Measurements from ENCODE around the gene MYO1E.

The MYO1E gene

DNA sequence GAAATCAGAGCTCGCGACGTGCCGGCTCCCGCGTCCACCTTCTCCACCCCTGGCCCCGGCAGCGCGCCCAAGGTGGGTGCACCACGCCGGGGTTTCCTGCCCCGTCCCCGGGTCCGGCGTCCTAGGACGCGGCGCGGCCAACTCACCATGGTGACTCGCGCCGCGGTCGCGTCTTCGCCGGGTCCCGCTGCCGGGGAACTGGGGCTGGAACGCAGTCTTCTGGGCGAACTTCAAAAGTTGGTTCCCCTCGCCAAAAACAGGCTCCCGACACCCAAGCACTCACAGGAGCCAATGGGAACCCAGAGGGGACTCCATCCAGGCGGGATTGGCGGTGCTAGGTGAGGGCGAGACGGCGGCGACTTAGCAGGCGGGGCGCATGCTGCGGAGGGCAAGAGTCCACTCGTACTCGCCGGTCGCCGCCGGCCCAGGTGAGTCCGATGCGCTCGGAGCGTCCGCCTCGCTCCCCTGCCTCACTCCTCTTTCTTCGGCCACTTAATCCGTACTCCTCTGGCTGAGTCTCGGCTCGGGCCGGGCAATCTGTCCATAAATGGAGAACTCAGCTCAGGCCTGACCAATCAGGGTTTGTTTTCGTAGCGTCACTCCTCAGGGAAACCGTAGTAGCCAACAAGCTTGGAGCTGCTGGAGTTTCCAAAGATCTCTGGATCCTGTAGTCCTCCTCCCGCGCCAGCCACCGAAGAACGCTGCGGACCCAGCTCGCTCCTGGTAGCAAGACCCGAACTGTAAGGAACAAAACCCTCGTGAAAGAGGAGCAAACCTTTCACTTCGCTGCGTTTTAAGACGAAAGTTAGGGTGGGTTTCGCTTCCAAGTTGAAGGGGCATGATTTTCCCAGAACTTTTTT is at the start of gene MYO1E:
MYO1E (minus strand) TSS at position 520 of the 860 bp plus-strand sequence; CDS start at position 149, 371 bp downstream.
- TF ChIP-seq, protein P1, sequence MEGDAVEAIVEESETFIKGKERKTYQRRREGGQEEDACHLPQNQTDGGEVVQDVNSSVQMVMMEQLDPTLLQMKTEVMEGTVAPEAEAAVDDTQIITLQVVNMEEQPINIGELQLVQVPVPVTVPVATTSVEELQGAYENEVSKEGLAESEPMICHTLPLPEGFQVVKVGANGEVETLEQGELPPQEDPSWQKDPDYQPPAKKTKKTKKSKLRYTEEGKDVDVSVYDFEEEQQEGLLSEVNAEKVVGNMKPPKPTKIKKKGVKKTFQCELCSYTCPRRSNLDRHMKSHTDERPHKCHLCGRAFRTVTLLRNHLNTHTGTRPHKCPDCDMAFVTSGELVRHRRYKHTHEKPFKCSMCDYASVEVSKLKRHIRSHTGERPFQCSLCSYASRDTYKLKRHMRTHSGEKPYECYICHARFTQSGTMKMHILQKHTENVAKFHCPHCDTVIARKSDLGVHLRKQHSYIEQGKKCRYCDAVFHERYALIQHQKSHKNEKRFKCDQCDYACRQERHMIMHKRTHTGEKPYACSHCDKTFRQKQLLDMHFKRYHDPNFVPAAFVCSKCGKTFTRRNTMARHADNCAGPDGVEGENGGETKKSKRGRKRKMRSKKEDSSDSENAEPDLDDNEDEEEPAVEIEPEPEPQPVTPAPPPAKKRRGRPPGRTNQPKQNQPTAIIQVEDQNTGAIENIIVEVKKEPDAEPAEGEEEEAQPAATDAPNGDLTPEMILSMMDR (IDR thresholded peaks at IDR 0.05; ENCODE audit: borderline replicate concordance, insufficient read depth, low read depth, low read length), result no peak
- H3K4me3 ChIP-seq (ENCODE audit: low read depth, low read length), result peak within 1 kb of the TSS; percentile 95

DNA sequence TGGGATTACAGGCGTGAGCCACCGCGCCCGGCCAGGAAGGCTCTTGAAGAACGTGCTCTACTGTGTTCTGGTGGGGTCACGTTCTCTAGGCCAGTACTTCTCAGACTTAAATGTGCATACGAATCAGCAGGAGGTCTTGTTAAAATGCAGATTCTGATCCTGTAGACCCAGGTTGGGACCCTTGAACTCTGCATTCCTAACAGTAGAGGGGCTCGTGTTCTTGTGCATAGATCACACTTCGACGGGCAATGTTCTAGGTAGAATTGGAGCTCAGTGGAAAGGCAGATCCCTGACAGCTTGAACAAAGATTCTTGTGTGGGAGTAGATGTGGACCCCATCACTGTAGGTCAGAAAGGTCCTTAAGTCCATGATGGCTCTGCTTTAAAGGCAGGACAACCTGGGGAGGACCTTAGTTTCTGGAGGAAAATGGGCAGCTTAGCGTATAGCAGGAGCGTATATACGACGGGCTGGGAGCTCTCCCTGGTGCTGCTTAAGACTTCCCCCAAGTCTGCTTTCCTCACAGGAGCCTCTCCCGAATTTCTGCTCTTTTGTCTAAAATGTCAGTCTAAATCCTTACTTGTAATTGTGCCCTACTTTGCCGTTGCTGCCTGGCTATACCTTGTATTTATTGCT is 48.4 kb upstream of the MYO1E start:
- TF ChIP-seq, protein P1 (IDR thresholded peaks at IDR 0.05; ENCODE audit: borderline replicate concordance, insufficient read depth, low read depth, low read length), result no peak
- H3K4me3 ChIP-seq (ENCODE audit: low read depth, low read length), result no peak overlapping the region

DNA sequence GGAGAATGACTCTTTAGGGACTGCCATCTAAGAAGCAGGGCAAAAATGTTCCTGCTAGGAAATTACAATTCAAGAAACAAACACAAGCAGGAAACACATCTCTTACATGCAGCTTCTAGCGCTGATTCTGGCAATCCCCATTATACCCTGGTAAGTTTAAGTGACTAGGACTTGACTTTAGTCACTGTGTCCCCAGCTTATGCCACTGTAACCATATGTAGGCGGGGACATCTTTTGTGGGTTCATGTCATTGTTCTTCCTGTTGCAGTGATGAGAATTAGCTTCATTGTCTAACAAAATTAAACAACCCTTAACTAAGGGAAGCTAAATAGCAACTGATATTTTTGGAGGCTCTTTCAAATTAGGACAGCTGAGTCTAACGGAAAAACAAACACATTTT is 47.4 kb upstream of the MYO1E start:
- H3K4me3 ChIP-seq (ENCODE audit: low read depth, low read length), result no peak overlapping the region
- TF ChIP-seq, protein P1 (IDR thresholded peaks at IDR 0.05; ENCODE audit: borderline replicate concordance, insufficient read depth, low read depth, low read length), result no peak

DNA sequence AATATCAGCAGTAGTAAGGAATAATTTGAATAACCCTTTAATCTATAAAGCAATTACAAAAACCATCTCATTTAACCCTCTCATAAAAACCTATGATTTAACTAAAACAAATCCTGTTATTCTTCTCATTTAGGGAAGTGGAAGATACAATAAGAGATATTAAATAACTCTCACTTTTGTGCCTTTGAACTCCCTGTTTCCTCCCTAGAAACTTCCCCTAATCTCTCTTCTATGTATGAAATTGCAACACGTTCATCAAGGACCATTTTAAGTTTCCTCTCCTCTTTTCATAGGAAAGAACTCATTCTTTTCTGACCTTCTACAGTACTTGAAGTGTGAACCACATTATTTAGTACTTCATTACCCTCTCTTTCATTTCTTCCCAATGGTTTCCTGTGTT is 46.5 kb upstream of the MYO1E start:
- TF ChIP-seq, protein P1 (IDR thresholded peaks at IDR 0.05; ENCODE audit: borderline replicate concordance, insufficient read depth, low read depth, low read length), result no peak
- no peak overlapping the region for H3K4me3 ChIP-seq (ENCODE audit: low read depth, low read length)

DNA sequence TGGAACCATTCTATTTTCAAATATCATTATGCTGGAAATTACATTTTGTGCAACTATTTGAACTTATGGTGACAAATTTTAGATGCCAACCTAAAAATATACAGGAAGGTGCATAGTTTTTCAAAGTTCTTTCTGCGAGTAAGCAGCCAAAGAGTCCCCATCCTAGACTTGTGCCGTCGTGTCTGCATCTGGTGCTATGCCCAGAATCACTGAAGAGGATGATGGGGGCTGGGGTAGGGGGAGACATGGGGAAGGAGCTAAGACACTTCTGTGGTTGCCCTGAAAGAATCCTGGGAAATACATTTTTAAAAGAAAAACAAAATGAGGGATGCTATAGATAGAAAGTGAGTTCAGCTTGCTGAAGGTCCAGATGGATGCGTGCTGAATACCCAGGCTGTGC is 44.1 kb upstream of the MYO1E start:
- TF ChIP-seq, protein P1 (IDR thresholded peaks at IDR 0.05; ENCODE audit: borderline replicate concordance, insufficient read depth, low read depth, low read length), result no peak

DNA sequence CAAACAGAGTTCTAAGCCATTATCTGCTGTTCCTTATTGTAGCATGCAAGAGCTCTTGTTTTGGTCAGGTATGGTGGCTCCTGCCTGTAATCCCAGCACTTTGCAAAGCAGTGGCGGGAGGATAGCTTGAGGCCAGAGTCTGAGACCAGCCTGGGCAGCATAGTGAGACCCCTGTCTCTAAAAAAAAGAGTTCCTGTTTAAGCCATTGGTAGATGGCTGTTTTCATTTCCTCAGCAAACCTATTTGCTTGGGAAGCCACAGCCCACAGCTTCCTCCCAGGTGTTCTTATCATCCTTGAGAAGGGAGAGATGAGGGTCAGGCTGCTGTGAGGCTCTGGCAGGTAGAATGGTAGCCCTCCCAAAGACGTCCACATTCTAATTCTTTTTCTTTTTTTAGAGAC is 40.9 kb upstream of the MYO1E start:
- no peak overlapping the region for H3K4me3 ChIP-seq (ENCODE audit: low read depth, low read length)
- TF ChIP-seq, protein P1 (IDR thresholded peaks at IDR 0.05; ENCODE audit: borderline replicate concordance, insufficient read depth, low read depth, low read length), result no peak

More for the DNA sequence above, 44.1 kb upstream of the MYO1E start:
- no peak overlapping the region for H3K4me3 ChIP-seq (ENCODE audit: low read depth, low read length)

All from GM12875 (cell line).